A549 (cell line): ENCODE data around the gene ZNF497. TPM values are rescaled to one million over a fixed set of nuclear protein-coding genes. Genes with fewer than 3 reads are reported as not detected.

ENCODE experiments used
- ATAC-seq, 2 experiments: fragments of 200-7000 bp in 1 of 2; fragments of >200 bp in 1 of 2; cut with Nextera tagmentation in 1 of 2; cut with Tn5 transposase in 1 of 2; 3 replicates each; pipeline versions ENCODE4 v1.8.0 to v1.9.1; 2018 to 2020; ENCODE audit warnings: mild to moderate bottlenecking in 1 of 2, moderate library complexity in 1 of 2
- CTCF ChIA-PET: fragments of 300-600 bp; sonication (Branson Sonifier 250); formaldehyde crosslinking; extraction: SDS; loops from one replicate; lab custom pipeline; 2021; ENCODE audit warnings: antibody characterized with exemption, inconsistent platforms; lab: Yijun Ruan, JAX
- POLR2A ChIA-PET: fragments of 350-600 bp; formaldehyde crosslinking; extraction: SDS; loops from one replicate; lab custom pipeline; 2021; ENCODE audit warnings: antibody characterized with exemption, inconsistent platforms; lab: Yijun Ruan, JAX
- DNase-seq, 2 experiments: peaks; one replicate each; pipeline versions ENCODE4 v3.0.0 to v3.0.0-alpha.2; 2011 to 2016; ENCODE audit warnings: low read depth in 1 of 2, low spot score in 1 of 2
- FAIRE-seq: peaks from 2 replicates; lab custom pipeline; 2011; peaks lifted over from hg19 to GRCh38; lab: Jason Lieb, UNC
- H3K27ac ChIP-seq, 2 experiments: fragments of >200 bp; sonication (Bioruptor Twin); formaldehyde crosslinking; 3 replicates each; pipeline ENCODE4 v1.5.1; 2016 to 2017
- H3K4me1 ChIP-seq: fragments of >200 bp; sonication (Bioruptor Twin); formaldehyde crosslinking; 3 replicates; pipeline ENCODE4 v1.6.1; 2016
- H3K4me2 ChIP-seq: fragments of >200 bp; sonication (Bioruptor Twin); formaldehyde crosslinking; 3 replicates; pipeline ENCODE4 v1.6.1; 2016
- H3K4me3 ChIP-seq: fragments of >200 bp; sonication (Bioruptor Twin); formaldehyde crosslinking; 3 replicates; pipeline ENCODE4 v1.5.1; 2016
- H3K9me3 ChIP-seq: fragments of >200 bp; sonication (Bioruptor Twin); formaldehyde crosslinking; 3 replicates; pipeline ENCODE4 v1.6.1; 2016
- ATOH8 ChIP-seq: fragments of 250-450 bp; sonication (Bioruptor Pico); IDR thresholded peaks from 2 replicates; pipeline ENCODE4 v1.5.0; 2020; ENCODE audit warnings: low read depth, mild to moderate bottlenecking, moderate library complexity
- BCL3 ChIP-seq: fragments of >200 bp; sonication (Bioruptor Twin); formaldehyde crosslinking; IDR thresholded peaks from 3 replicates; pipeline ENCODE4 v1.6.1; 2016
- CEBPB ChIP-seq, 2 experiments: fragments of >200 bp in 1 of 2; sonication (Bioruptor Twin) in 1 of 2; formaldehyde crosslinking in 1 of 2; IDR thresholded peaks; 2 replicates each; pipeline ENCODE4 v1.6.1; 2012 to 2016
- CTCF ChIP-seq: fragments of >200 bp; sonication (Bioruptor Twin); formaldehyde crosslinking; IDR thresholded peaks from 3 replicates; pipeline ENCODE4 v1.5.1; 2016
- FOXS1 ChIP-seq: fragments of 250-450 bp; sonication (Bioruptor Pico); IDR thresholded peaks from 2 replicates; pipeline ENCODE4 v1.5.0; 2020; ENCODE audit warnings: mild to moderate bottlenecking, moderate library complexity
- HDAC2 ChIP-seq: fragments of 200-600 bp; sonication (generic); IDR thresholded peaks from 2 replicates; pipeline ENCODE4 v1.6.1; 2016
- HES2 ChIP-seq: fragments of >200 bp; sonication (Bioruptor Twin); formaldehyde crosslinking; IDR thresholded peaks from 2 replicates; pipeline ENCODE4 v1.6.1; 2016
- HOXB13 ChIP-seq: fragments of 250-450 bp; sonication (Bioruptor Pico); IDR thresholded peaks from 2 replicates; pipeline ENCODE4 v1.5.0; 2020; ENCODE audit warnings: low read depth, mild to moderate bottlenecking, moderate library complexity
- HOXB5 ChIP-seq: fragments of 250-450 bp; sonication (Bioruptor Pico); IDR thresholded peaks from 2 replicates; pipeline ENCODE4 v1.5.0; 2020; ENCODE audit warnings: mild to moderate bottlenecking, moderate library complexity
- KDM1A ChIP-seq: fragments of 200-600 bp; sonication (generic); IDR thresholded peaks from 2 replicates; pipeline ENCODE4 v1.6.1; 2016; ENCODE audit warnings: low read depth, mild to moderate bottlenecking
- MAZ ChIP-seq: fragments of 150-350 bp; IDR thresholded peaks from 2 replicates; pipeline ENCODE4 v1.6.1; 2014; ENCODE audit warnings: antibody characterized with exemption, low read depth, low read length, borderline replicate concordance
- MYC ChIP-seq: IDR thresholded peaks from 2 replicates; pipeline ENCODE4 v1.6.1; 2012; ENCODE audit warnings: mild to moderate bottlenecking, inconsistent platforms, low read length, improper control_type of control experiment, borderline replicate concordance
- NFE2L2 ChIP-seq: fragments of 150-350 bp; conservative IDR thresholded peaks from 2 replicates; pipeline ENCODE4 v1.6.1; 2014; ENCODE audit warnings: low read length
- PBX3 ChIP-seq: IDR thresholded peaks from 2 replicates; pipeline ENCODE4 v1.6.1; 2012
- POLR2A ChIP-seq: IDR thresholded peaks from 2 replicates; pipeline ENCODE4 v1.6.1; 2012; ENCODE audit warnings: mild to moderate bottlenecking, low read length
- RNF2 ChIP-seq: fragments of 200-600 bp; sonication (generic); IDR thresholded peaks from 2 replicates; pipeline ENCODE4 v1.6.1; 2016; ENCODE audit warnings: low read depth, mild to moderate bottlenecking, antibody characterized with exemption, moderate library complexity, borderline replicate concordance
- SMC3 ChIP-seq: fragments of >200 bp; sonication (Bioruptor Twin); formaldehyde crosslinking; IDR thresholded peaks from 3 replicates; pipeline ENCODE4 v1.6.1; 2018; ENCODE audit warnings: inconsistent platforms
- ZFP36 ChIP-seq: fragments of 450-650 bp; IDR thresholded peaks from 2 replicates; pipeline ENCODE4 v1.6.1; 2014; ENCODE audit warnings: borderline replicate concordance; ENCODE audit not compliant: partially characterized antibody
- ZSCAN20 ChIP-seq: fragments of 250-450 bp; sonication (Bioruptor Pico); IDR thresholded peaks from 2 replicates; pipeline ENCODE4 v1.8.0; 2022; ENCODE audit warnings: mild to moderate bottlenecking, moderate library complexity
- WGBS: methylation state at CpG from one replicate; pipeline ENCODE4 v1.1.6; 2017; ENCODE audit errors: missing lambda C conversion rate; 5-methylcytosine and 5-hydroxymethylcytosine counted together
- polyA plus RNA-seq, 4 experiments: library from polyadenylated mRNA; depleted of rRNA in 3 of 4; stranded (reverse); fragments of >200 nt; fragmentation: RNase III in 1 of 4; extraction: RNeasy Plus Mini Kit Qiagen cat#74134 plus additional on column Dnase treatment in 1 of 4; gene quantifications; 2 replicates in 3 of 4; 3 replicates in 1 of 4; pipeline ENCODE4 v1.2.3, GENCODE V29; 2011 to 2017
- TF ChIP-seq, protein P1 (sequence below): fragments of 200-600 bp; sonication (generic); IDR thresholded peaks from 2 replicates; pipeline ENCODE4 v1.6.1; 2016; ENCODE audit warnings: antibody characterized with exemption, mild to moderate bottlenecking, moderate library complexity

Gene ZNF497
- polyA plus RNA-seq, 2 of the 4 experiments (the other 2 are of a cell fraction) = 1.1 to 2.0 TPM

DNA sequence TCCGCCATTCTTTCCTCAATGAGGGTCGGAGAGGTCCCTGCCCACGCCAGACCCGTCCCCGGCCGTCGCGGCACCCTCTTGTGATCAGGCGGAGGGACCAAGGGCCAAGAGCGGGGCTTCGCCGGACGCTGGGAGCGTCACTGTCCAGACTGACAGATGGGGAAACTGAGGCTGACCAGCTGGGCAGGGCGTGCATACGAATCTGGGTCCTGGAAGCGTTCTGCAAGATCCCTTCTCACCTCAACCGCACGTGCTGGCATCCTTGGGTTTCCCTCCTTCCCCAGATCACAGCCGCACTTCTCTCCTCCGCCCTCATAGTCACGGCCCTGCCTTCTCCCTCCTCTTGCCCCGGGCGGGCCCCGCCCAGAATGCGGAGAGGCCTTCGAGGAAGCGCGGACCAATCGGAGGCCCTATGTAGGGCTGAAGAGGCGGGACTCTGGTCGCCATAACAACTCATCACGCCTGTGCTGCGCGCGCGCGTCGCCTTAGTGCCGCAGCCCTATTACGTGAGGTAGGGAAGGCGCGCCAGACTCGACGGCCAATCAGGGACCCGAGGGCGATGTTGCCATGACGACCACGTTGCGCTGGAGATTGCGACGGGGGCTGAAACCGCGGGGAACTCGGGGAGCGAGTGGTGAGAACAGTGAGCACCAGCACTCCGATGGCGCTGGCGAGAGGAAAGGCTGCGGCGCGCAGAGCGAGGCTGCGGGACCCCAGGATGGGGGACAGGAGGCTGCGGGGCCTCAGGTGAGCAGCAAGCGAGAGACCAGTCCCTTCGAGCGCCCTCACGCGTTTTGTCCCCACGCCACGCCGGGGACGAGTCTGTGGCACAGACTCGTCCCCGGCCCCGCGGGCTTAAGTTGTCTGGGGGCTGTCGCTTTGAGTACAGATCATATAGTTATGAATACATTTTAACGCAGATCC lies 38.6 kb upstream of the ZNF497 start (continued):
- TF ChIP-seq PBX3 (peak; percentile 26; the same call in 1 of the 2 replicates), ZSCAN20 (no peak), CTCF (no peak; the same call in 2 of the 3 replicates), FOXS1 (no peak), RNF2 (no peak), ATOH8 (no peak), HOXB13 (CRISPR knock-in tag) (peak; percentile 58; the same call in 1 of the 2 replicates), CEBPB (IDR thresholded peaks at IDR 0.05) (0 out of 4 replicates have a peak, but pooled peaks of 1 of the 2 experiments have one; percentile 3), POLR2A (peak; percentile 95)

GRCh38 chr19:58400316-58400915 lies 37.9 kb upstream of the ZNF497 start:
- Histone ChIP-seq H3K4me1 (peaks cover 19% of the 10 kb centered on the region), H3K4me2 (peak overlapping the region; percentile 89), H3K4me3 (peak overlapping the region; percentile 49), H3K27ac (peak overlapping the region; percentile 74 to 86)
- ATAC-seq (0 out of 6 replicates have a peak, but pooled peaks of 1 of the 2 experiments have one; percentile 0), FAIRE-seq (no peak)
- POLR2A ChIA-PET = interaction anchor here (1.6 kb wide), 1 partner anchor 38 kb away, joined by 5 read pairs; the partner anchor contains the start of gene ZNF497
- WGBS = 69% methylated on average over 18 of the region's 18 CpGs
- CTCF ChIA-PET = interaction anchor here (1.2 kb wide), 1 partner anchor 119 kb away, joined by 7 read pairs; the partner anchor contains the start of gene ZBTB45
- no peak for TF ChIP-seq NFE2L2
- no peak for TF ChIP-seq MYC
- no peak for TF ChIP-seq SMC3
- TF ChIP-seq HDAC2 = no peak
- TF ChIP-seq BCL3 = no peak
- no peak for TF ChIP-seq HOXB5
- no peak for TF ChIP-seq KDM1A
- TF ChIP-seq, all 56 proteins: peak for 0
- no peaks in the 10 kb centered on the region for H3K9me3 ChIP-seq
- DNase-seq = no peak

DNA sequence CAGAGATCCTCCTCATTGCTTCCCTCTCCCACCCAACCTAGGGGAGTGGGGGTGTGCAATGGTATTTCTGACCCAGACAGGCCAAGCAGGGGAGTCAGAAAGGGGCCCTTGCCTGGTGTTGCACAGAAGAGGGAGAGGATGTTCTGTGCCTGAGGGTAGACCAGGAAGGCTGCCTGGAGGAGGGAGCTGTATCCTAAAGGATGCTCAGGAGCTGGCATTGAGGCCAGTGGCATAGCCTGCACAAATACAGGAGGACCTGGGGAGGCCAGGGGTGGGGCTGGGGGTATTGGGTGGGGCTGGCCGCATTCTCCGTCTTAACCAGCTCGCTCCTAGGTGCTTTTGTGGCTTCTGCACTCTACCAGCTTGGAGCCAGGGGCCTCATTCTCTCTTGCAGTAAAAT lies 37.4 kb upstream of the ZNF497 start:
- Histone ChIP-seq H3K4me3 (no peak overlapping the region), H3K4me1 (peaks cover 24% of the 10 kb centered on the region), H3K4me2 (peak overlapping the region; percentile 89; the same call in 2 of the 3 replicates), H3K27ac (peak overlapping the region in 1 of 2 experiments; percentile 86; a peak in 2 of 6 replicates), H3K9me3 (no peaks in the 10 kb centered on the region)
- ChIA-PET CTCF (no interaction called here), POLR2A (interaction anchor here (1.6 kb wide), 1 partner anchor 38 kb away, joined by 5 read pairs; the partner anchor contains the start of gene ZNF497)
- ATAC-seq (no peak), DNase-seq (no peak), FAIRE-seq (no peak)
- TF ChIP-seq, protein P1, sequence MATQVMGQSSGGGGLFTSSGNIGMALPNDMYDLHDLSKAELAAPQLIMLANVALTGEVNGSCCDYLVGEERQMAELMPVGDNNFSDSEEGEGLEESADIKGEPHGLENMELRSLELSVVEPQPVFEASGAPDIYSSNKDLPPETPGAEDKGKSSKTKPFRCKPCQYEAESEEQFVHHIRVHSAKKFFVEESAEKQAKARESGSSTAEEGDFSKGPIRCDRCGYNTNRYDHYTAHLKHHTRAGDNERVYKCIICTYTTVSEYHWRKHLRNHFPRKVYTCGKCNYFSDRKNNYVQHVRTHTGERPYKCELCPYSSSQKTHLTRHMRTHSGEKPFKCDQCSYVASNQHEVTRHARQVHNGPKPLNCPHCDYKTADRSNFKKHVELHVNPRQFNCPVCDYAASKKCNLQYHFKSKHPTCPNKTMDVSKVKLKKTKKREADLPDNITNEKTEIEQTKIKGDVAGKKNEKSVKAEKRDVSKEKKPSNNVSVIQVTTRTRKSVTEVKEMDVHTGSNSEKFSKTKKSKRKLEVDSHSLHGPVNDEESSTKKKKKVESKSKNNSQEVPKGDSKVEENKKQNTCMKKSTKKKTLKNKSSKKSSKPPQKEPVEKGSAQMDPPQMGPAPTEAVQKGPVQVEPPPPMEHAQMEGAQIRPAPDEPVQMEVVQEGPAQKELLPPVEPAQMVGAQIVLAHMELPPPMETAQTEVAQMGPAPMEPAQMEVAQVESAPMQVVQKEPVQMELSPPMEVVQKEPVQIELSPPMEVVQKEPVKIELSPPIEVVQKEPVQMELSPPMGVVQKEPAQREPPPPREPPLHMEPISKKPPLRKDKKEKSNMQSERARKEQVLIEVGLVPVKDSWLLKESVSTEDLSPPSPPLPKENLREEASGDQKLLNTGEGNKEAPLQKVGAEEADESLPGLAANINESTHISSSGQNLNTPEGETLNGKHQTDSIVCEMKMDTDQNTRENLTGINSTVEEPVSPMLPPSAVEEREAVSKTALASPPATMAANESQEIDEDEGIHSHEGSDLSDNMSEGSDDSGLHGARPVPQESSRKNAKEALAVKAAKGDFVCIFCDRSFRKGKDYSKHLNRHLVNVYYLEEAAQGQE = no peak
- TF ChIP-seq MAZ (no peak), ZFP36 (peak; percentile 36), HES2 (no peak)
- WGBS = 95% methylated on average over 3 of the region's 3 CpGs
